GM12873 (cell line): ENCODE data around the gene BCCIP.

Experiments used
- CTCF ChIP-seq: IDR thresholded peaks from 2 replicates; pipeline ENCODE4 v1.5.1; 2012; ENCODE audit warnings: low read depth, mild to moderate bottlenecking, moderate library complexity, low read length, control low read depth; ENCODE audit not compliant: insufficient read depth; ENCODE audit errors: missing control alignments

Gene BCCIP

DNA sequence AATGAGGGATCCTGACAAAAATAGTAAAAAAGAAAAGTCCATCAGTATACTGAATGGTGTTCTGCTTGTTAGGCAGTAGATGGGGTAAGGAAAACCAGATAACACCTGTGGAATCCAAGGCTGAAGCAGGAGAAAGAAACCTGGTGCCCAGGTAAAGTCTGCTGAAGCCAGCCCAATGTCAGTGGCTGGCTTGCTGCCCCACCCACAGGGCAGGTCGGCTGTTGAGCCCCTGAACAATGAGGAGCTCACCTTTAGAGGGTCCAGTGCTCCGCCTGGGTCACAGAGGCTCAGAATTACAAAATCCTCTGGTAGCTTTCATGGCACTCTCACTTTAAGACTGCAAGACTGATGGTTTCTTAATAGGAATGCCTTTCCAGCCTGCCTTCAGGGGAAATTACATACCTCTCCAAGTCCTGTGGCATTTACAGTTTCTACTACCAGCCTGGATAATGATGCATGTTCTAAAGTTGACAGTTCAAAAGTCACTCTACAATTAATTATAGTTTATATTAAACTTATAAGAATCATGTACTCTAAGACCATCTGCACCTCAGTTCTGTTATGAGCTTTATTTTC lies 33.9 kb downstream of the BCCIP start:
- no peak for TF ChIP-seq CTCF

DNA sequence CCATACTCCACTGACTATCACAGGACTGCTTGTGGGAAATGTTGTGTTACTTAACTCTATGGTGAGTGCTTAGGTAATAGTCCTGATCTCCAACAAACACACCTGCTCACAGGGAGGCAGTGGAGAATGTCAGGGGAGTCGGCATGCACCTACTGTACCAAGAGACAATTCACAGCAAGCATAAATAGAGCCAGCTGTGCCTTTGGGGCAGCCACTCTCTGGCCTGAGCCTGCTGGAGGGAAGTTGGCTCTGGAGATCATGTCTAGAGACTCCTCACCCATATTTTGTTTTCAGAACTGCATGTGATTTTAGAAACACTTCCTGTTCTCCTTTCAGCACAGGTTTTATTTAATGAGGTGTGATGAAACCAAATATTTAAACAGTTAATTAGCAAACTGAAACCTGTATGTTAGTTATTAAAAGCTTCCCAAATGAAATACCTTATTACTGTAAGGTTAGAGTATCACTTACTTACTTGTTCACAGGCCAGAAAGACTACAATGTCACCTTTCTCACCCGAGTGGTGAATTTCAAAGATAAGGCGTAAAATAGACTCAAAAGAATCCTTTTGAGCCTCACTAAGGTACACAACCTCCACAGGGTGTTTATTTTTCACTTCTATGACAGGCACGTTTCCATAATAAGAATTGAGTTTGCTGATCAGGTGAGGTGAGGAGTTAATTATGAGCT lies 35.9 kb downstream of the BCCIP start:
- TF ChIP-seq CTCF, result no peak

DNA sequence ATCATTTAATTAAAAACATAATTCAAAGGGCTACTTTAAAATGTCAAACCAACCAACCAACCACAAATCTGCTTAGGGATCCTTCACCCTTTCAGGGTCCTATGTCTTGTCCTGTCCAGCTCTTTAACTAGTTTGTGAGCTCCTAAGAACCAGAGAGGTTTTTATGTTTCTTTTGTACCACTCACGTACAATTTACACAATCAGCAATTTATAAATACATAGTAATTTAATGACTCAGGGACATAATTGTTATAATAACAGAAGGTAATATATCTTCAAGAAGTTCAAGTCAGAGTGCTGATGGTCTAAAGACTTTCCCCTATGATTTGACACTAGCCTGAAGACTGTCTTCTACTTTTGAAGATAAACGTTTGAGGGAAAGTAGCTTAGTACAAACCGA lies 41.8 kb downstream of the BCCIP start:
- no peak for TF ChIP-seq CTCF

DNA sequence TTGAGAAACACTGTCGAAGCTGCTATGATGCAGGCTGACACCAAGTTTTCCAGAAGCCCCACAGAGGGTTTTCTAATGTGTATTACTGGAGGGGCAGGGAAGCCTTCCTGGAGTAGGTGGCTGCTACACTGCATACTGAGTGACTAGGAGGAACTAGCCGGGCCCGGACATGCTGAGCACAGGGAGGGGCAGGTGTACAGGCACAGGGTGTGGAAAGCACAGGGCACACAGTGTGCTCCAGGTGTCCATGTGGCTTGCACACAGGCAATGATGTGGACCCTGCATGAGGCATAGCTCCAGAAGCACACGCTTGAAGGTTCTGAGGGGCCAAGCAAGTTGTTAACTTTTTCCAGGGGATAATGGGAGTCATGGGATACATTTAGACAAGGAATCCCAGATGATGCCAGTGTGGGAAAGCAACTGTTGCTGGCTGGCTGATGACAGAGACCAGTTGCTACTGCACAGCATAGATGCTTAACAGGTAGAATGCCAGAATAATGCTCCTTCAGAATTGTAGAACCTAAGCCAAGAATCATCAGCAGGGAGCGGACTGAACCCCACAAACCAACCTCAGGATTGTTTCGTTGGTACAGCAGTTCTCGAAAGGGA lies 43.2 kb downstream of the BCCIP start:
- TF ChIP-seq CTCF, result no peak

DNA sequence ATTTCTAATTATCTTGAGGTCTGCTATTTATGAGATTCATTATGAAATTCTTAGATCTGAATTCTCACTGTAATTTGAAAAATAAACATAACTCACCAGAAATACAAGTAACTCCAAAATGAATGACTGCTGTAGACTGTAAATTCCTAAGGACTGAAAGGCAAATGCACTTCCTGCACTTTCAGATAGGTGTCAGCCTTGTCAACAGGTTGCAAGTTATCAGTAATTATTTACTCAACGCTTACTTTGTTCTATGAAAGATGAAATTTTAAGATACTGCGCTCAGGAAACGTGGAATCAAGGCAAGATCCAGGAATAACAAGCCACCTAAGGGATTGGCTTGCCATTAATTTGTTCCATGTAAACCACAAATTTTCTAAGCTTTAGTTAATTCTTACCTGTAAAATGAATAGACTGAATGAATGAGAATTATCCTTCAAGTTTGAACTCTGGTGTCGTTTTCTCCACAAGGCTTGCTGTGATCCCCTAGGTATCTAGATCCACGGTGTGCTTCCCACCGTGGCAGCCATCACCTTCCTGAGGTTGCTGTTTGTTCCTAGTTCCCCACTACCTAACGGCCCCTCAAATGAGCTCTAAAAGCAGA lies 45.1 kb downstream of the BCCIP start:
- TF ChIP-seq CTCF, result peak; percentile 76

- TF ChIP-seq CTCF, result no peak
These were observed 48.0 kb downstream of the BCCIP start for GRCh38 chr10:125871338-125871737.
